WTC11 (cell line): Measurements from ENCODE around the gene ALDH5A1.

Source experiments
- ATF1 ChIP-seq: sonication (generic); formaldehyde crosslinking; IDR thresholded peaks from 2 replicates; pipeline ENCODE4 v1.8.1; 2023; ENCODE audit warnings: mild to moderate bottlenecking, moderate library complexity, missing genetic modification reagents
- CBFB ChIP-seq: sonication (generic); formaldehyde crosslinking; IDR thresholded peaks from 2 replicates; pipeline ENCODE4 v1.8.1; 2022; ENCODE audit warnings: mild to moderate bottlenecking, low read depth, missing genetic modification reagents
- CREB1 ChIP-seq: sonication (generic); formaldehyde crosslinking; IDR thresholded peaks from 2 replicates; pipeline ENCODE4 v1.8.0; 2023; ENCODE audit warnings: mild to moderate bottlenecking, missing genetic modification reagents
- ETV6 ChIP-seq: sonication (generic); formaldehyde crosslinking; IDR thresholded peaks from 2 replicates; pipeline ENCODE4 v1.8.1; 2022; ENCODE audit warnings: mild to moderate bottlenecking, missing genetic modification reagents
- NFYB ChIP-seq: sonication (generic); formaldehyde crosslinking; conservative IDR thresholded peaks from 2 replicates; pipeline ENCODE4 v1.8.0; 2022; ENCODE audit warnings: low read depth, missing genetic modification reagents
- TCF7 ChIP-seq: sonication (generic); formaldehyde crosslinking; IDR thresholded peaks from 2 replicates; pipeline ENCODE4 v1.8.0; 2022; ENCODE audit warnings: mild to moderate bottlenecking, low read depth, missing genetic modification reagents, moderate library complexity
- TEAD4 ChIP-seq: sonication (generic); formaldehyde crosslinking; IDR thresholded peaks from 2 replicates; pipeline ENCODE4 v1.8.0; 2022; ENCODE audit warnings: mild to moderate bottlenecking, missing genetic modification reagents
- USF1 ChIP-seq: sonication (generic); formaldehyde crosslinking; IDR thresholded peaks from 2 replicates; pipeline ENCODE4 v1.8.0; 2022; ENCODE audit warnings: mild to moderate bottlenecking, missing genetic modification reagents
- ZNF121 ChIP-seq: sonication (generic); formaldehyde crosslinking; IDR thresholded peaks from 2 replicates; pipeline ENCODE4 v1.8.0; 2023; ENCODE audit warnings: missing genetic modification reagents
- TF ChIP-seq, protein P1 (sequence below): fragments of 200-600 bp; IDR thresholded peaks from 2 replicates; pipeline ENCODE4 v1.8.0; 2022; ENCODE audit warnings: antibody characterized with exemption
- TF ChIP-seq, protein P2 (sequence below): sonication (generic); formaldehyde crosslinking; IDR thresholded peaks from 2 replicates; pipeline ENCODE4 v1.8.1; 2023; ENCODE audit warnings: mild to moderate bottlenecking, missing genetic modification reagents, moderate library complexity
- TF ChIP-seq, protein P3 (sequence below): fragments of 250-450 bp; sonication (Bioruptor Pico); IDR thresholded peaks from 2 replicates; pipeline ENCODE4 v2.1.2; 2022; ENCODE audit warnings: mild to moderate bottlenecking, moderate library complexity
- TF ChIP-seq, protein P4 (sequence below): sonication (generic); formaldehyde crosslinking; IDR thresholded peaks from 2 replicates; pipeline ENCODE4 v1.8.0; 2022; ENCODE audit warnings: mild to moderate bottlenecking, missing genetic modification reagents
- TF ChIP-seq, protein P5 (sequence below): sonication (generic); formaldehyde crosslinking; IDR thresholded peaks from 2 replicates; pipeline ENCODE4 v1.8.0; 2022; ENCODE audit warnings: mild to moderate bottlenecking, missing genetic modification reagents

DNA sequence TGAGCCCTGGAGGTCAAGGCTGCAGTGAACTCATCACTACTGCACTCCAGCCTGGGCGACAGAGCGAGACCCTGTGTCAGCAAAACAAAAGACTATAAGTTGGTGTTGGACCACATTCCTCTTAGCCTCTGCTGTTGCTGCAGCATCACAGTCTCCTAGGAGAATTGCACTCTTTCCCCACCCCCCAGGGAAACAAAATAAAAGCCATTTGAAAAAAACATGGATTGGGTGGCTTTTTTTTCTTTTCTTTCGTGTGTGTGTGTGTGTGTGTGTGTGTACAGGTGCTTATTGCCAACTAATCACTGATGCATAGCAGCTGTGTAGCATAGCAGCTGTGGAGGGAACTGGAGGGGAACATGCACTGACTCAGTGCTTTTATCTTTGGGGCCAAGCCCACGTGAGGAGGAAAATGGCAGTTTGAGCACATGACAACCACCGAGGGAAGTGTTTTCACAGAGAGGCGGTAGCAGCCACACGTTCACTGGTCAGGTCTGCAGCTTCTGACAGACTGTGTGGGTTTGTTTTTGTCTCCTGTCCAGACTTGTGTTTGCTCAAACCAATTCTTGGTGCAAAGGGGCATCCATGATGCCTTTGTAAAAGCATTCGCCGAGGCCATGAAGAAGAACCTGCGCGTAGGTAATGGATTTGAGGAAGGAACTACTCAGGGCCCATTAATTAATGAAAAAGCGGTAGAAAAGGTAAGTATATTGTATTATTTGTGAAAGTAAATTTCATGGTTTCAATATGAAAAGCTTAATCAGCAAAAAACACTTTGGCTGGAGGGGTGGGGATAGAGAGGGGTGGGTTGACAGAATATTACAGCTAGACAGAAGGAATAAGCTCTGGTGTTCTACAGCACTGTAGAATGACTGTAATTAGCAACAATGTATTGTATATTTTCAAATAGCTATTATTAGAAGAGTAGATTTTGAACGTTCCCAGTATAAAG, 27.7 kb downstream of the ALDH5A1 start:
- TF ChIP-seq ETV6 (CRISPR knock-in tag) (no peak), TEAD4 (CRISPR knock-in tag) (no peak), USF1 (CRISPR knock-in tag) (no peak), CREB1 (CRISPR knock-in tag) (no peak), CBFB (CRISPR knock-in tag) (no peak), ATF1 (CRISPR knock-in tag) (no peak), NFYB (CRISPR knock-in tag) (no peak), TCF7 (CRISPR knock-in tag) (no peak), ZNF121 (CRISPR knock-in tag) (no peak)
- TF ChIP-seq, protein P1, sequence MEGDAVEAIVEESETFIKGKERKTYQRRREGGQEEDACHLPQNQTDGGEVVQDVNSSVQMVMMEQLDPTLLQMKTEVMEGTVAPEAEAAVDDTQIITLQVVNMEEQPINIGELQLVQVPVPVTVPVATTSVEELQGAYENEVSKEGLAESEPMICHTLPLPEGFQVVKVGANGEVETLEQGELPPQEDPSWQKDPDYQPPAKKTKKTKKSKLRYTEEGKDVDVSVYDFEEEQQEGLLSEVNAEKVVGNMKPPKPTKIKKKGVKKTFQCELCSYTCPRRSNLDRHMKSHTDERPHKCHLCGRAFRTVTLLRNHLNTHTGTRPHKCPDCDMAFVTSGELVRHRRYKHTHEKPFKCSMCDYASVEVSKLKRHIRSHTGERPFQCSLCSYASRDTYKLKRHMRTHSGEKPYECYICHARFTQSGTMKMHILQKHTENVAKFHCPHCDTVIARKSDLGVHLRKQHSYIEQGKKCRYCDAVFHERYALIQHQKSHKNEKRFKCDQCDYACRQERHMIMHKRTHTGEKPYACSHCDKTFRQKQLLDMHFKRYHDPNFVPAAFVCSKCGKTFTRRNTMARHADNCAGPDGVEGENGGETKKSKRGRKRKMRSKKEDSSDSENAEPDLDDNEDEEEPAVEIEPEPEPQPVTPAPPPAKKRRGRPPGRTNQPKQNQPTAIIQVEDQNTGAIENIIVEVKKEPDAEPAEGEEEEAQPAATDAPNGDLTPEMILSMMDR: no peak
- TF ChIP-seq, protein P2, sequence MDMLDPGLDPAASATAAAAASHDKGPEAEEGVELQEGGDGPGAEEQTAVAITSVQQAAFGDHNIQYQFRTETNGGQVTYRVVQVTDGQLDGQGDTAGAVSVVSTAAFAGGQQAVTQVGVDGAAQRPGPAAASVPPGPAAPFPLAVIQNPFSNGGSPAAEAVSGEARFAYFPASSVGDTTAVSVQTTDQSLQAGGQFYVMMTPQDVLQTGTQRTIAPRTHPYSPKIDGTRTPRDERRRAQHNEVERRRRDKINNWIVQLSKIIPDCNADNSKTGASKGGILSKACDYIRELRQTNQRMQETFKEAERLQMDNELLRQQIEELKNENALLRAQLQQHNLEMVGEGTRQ (CRISPR knock-in tag): no peak
- TF ChIP-seq, protein P3, sequence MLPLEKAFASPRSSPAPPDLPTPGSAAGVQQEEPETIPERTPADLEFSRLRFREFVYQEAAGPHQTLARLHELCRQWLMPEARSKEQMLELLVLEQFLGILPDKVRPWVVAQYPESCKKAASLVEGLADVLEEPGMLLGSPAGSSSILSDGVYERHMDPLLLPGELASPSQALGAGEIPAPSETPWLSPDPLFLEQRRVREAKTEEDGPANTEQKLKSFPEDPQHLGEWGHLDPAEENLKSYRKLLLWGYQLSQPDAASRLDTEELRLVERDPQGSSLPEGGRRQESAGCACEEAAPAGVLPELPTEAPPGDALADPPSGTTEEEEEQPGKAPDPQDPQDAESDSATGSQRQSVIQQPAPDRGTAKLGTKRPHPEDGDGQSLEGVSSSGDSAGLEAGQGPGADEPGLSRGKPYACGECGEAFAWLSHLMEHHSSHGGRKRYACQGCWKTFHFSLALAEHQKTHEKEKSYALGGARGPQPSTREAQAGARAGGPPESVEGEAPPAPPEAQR (CRISPR knock-in tag): no peak
- TF ChIP-seq, protein P4, sequence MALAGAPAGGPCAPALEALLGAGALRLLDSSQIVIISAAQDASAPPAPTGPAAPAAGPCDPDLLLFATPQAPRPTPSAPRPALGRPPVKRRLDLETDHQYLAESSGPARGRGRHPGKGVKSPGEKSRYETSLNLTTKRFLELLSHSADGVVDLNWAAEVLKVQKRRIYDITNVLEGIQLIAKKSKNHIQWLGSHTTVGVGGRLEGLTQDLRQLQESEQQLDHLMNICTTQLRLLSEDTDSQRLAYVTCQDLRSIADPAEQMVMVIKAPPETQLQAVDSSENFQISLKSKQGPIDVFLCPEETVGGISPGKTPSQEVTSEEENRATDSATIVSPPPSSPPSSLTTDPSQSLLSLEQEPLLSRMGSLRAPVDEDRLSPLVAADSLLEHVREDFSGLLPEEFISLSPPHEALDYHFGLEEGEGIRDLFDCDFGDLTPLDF: no peak
- TF ChIP-seq, protein P5, sequence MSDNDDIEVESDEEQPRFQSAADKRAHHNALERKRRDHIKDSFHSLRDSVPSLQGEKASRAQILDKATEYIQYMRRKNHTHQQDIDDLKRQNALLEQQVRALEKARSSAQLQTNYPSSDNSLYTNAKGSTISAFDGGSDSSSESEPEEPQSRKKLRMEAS (CRISPR knock-in tag): no peak
